NCI-H1417 treated with DMSO at 0.1 percent for 48 hours (cell line): ENCODE measurements around the gene HCN2.
"Not testable (repeated sequence)": the region's sequence is repeated elsewhere in the genome, so short reads cannot be mapped to it uniquely, and the experiment has no call there.

ENCODE experiments used
- DNase-seq: peaks from one replicate; lab custom pipeline; 2025; lab: John Stamatoyannopoulos, UW

The HCN2 gene

GRCh38 chr19:585551-586110 is 4.0 kb upstream of the HCN2 start:
- no peak for DNase-seq

- DNase-seq, result peak; percentile 85
Observed at GRCh38 chr19:588093-588740, 1.5 kb upstream of the HCN2 start.

- DNase-seq, result no peak
Observed at GRCh38 chr19:588741-589692, 664 bp upstream of the HCN2 start.

DNA sequence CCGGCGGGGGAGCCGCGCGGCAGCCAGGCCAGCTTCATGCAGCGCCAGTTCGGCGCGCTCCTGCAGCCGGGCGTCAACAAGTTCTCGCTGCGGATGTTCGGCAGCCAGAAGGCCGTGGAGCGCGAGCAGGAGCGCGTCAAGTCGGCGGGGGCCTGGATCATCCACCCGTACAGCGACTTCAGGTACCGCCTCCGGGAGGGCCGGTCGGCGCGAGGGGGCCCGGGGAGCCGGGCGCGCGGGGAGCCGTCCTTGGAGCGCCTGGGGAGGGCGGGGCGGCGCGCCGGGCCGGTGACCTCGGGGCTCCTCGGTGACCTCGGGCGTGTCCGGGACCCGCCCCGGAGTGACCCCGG is 690 bp downstream of the HCN2 start:
- DNase-seq, result peak; percentile 23

DNA sequence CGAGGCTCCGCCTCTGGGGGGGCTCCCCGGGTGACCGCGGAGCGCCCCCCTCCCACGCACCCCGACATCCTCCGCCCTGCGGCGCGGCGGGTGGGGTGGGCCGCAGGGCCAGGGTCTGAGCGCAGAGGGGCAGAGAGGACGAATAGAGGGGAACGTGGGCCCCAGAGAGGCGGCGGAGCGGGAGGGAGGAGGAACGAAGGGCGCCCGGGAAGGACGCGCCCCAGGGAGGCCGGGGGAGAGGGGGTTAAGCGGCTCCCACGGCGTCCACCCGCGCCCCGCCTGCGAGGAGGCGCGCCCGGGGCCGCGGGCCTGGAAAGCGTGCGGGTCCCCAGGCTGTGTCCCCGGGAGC is 1.0 kb downstream of the HCN2 start:
- no peak for DNase-seq

DNA sequence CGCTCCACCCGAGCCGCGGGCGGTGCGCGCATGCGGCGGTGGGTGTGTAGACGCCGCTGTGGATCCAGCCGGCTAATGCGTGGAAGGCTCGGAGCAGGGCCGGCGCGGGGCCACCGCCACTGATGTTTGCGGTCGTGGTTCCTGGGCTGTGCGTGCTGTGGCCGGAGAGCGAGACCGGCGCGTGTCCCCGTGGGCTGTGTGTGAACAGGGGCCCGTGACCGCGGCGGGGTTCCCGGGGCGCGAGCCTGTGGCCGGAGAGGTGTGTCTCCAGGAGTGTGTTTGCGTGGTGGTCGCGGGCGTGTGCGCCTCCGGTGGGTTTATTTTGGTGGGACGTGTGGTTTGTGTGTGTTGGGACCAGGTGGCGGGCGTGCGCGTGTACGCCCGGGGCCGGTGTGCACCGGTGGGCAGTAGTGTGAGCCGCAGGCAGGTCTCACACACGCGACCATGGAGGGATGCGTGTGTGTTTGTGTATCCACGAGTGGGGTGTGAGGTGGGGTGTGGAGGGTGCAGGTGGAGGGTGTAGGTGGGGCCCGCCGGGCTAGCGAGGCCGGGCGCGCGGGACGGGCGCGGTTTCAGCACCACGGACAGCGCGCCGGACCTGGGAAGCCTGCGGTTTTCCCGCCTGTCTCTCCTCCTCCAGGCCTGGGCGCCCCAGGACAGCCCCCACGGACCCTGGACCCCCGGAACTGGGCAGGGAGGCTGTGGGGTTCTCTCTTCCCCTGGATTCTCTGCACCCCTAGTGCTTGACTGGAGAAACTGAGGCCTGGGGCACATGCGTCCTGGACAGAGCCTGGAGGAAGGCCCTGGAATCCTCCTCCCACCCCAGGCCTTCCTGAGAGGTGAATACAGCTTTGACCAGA is 1.6 kb downstream of the HCN2 start:
- no peak for DNase-seq

GRCh38 chr19:592101-592500 is 2.4 kb downstream of the HCN2 start:
- DNase-seq, result no peak

DNA sequence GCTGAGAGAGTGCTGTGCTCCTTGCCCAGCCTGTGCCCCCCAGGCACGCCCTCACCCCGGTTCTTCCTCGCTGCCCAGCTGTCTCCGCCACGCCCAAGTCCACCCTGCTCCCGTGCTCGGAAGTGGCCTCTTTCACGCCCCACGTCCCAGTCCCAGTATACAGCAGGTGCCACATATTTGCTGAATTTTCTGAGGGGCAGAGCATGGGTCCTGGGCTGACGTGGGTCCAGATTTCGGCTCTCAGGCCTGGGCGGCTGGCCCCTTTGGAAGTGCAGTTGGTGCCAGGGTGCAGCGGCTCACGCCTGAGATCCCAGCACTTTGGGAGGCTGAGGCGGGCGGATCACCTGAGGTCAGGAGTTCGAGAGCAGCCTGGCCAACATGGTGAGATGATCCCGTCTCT is 3.4 kb downstream of the HCN2 start:
- no peak for DNase-seq

GRCh38 chr19:593505-593904 is 3.8 kb downstream of the HCN2 start:
- no peak for DNase-seq

DNA sequence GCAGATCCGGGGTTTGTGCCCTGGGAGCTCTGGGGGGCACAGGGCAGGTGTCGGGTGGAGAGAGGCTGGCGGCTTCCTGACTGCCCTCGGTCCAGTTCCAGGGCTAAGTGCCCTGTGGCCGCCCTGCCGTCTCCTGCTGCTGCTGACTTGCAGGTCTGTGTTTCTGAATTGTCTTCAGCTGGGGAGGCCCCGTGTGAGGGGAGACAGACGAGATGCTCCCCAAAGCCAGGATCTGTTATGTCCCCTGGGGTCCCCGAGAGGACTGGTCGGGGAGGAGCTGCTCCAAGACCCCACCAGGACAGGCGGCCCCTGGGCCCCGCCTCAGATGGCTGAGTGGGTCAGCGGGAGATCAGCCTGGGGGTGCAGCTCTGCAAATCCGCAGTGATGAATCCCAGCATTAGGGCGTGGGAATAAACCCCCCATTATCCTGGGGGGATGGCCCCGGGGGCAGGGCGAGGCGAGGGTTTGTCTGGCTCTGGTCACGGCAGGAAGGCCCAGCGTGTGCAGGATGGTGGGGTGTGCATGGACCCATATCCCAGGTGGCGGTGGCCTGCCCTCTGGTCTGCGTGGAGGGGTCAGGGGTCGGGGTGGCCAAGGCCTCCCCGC is 4.7 kb downstream of the HCN2 start:
- no peak for DNase-seq

DNA sequence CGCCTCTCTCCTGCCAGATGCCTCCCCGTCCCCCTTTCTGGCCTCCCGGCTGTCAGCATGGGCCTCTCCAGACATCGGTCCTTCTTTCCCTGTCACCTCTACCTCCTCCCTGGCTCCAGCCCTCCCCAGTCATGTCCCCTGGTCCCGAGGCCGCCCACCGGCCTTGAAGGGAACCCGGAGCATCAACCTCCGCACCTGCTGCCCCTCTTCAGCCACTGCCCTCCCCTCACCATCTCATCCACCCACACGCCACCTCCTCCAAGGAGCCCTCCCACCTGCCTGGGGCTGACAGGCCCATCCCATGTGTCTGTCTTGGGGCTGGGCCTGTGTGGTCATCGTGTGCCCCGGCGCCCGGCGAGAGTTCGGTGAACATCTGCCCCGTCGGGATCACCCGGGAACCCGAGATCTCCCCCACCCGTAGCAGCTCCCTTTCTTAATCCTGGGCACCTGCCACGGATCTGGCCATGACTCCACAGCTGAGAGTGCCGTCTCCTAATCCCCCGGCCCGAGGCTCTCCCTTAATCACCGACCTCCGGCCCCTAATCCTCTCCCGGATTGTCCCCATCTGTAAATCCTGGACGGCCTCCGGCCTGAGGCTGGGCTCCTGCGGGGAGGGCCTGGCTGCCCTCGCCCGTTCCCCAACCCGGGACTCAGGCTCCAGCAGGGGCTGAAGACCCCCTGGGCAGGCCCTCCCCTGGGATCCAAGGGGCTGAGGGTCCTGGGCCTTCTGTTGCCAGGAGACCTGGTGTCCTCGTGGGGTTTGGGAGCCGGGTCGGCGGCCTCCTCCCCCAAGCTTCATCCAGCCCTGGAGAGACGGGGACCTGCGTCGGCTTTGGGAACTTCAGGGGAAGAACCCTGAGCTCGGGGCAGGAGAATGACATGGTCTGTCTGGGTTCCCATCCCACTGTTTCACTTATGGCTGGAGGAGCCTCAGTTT is 5.9 kb downstream of the HCN2 start:
- no peak for DNase-seq

DNA sequence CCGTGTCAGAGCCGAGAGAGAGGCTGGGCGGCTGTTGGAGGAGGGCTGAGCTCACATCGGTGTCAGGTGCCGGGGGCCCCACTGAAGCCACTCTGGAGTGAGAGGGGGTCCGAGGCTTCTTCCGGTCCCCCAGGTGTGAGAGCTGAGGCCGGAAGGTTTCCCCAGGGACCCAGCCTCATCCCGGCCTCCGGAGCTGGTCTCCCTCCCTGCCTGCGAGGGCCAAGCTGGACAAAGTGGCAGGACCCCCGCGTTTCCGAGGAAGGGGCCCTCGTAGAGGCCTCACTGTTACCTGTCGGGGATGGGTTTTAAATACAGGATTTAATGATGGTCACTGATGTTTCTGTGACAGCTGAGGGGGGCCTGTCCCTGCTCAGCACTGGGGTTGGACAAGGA is 6.6 kb downstream of the HCN2 start:
- no peak for DNase-seq

DNA sequence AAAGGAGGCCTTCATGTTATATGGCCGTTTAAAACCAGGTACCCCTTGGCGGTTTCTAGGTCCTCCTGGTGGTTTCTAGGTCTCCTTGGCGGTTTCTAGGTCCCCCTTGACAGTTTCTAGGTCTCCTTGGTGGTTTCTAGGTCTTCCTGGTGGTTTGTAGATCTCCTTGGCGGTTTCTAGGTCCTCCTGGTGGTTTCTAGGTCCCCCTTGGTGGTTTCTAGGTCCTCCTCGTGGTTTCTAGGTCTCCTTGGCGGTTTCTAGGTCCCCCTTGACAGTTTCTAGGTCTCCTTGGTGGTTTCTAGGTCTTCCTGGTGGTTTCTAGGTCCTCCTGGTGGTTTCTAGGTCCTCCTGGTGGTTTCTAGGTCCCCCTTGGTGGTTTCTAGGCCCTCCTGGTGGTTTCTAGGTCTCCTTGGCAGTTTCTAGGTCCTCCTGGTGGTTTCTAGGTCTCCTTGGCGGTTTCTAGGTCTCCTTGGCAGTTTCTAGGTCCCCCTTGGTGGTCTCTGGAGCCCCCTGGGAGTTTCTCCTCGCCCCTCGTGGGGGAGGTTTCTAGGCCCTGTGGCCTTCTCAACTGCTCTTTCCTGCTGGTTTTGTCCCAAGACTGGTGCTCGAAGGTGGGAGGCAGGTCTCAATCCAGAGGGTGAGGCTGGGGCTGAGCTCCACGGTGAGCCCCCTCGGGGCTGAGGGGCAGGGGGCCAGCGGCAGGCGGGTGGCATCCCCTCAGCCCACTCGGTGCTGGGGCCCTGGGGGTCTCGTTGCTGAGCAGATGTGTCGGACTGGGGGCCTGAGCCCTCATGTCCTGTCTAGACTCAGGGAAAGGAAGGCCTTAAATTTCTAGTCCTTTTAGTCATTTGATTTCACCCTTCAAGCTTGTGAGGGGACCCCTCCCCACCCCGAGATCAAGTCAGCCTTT is 8.0 kb downstream of the HCN2 start:
- DNase-seq, result no peak

DNA sequence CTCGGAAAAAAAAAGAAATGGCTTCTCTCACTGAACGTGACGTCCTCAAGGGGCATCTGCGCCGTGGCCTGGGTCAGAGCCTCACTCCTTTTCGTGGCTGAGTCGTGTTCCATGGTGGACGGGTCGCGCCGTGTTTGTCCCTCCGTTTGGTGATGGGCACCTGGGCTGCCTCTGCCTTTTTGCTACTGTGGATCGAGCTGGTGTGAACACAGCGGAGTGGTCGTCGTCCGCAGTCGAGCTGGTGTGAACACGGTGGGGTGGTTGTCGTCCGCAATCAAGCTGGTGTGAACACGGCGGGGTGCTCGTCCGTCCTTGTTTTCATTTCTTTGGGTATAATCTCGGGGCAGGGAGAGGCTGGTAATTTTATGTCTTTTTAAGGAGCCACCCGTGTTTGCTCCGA is 11.6 kb downstream of the HCN2 start:
- DNase-seq, result no peak

DNA sequence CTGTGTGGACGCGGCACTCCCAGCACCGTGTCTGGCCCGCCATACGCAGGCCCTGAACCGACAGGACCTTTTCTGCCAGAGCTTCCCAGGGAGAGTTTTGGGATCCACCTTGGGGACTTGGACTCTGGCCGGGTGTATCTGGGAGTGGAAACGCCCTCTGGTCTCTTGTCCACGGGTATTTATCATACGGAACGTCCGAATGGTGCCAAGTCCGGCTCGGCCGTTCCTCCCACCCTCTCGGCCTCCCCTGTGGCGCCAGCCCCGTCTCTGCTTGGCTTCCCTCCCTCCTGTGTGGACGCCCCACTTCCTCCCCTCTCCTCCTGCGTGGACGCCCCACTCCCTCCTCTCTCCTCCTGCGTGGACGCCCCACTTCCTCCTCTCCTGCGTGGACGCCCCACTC is 12.1 kb downstream of the HCN2 start:
- no peak for DNase-seq

- DNase-seq, result no peak
Observed at GRCh38 chr19:602391-603301, 13.0 kb downstream of the HCN2 start.

DNA sequence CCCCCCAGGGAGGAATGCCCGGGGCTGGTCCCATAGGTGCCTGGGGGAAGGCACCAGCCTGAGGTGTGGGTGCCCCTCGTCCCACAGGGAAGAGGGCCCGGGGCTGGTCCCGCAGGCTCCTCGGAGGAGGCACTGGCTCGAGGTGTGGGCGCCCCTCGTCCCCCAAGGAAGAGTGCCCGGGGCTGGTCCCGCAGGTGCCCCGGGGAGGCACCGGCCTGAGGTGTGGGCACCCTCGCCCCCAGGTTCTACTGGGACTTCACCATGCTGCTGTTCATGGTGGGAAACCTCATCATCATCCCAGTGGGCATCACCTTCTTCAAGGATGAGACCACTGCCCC is 13.6 kb downstream of the HCN2 start:
- not testable (repeated sequence) for DNase-seq

DNA sequence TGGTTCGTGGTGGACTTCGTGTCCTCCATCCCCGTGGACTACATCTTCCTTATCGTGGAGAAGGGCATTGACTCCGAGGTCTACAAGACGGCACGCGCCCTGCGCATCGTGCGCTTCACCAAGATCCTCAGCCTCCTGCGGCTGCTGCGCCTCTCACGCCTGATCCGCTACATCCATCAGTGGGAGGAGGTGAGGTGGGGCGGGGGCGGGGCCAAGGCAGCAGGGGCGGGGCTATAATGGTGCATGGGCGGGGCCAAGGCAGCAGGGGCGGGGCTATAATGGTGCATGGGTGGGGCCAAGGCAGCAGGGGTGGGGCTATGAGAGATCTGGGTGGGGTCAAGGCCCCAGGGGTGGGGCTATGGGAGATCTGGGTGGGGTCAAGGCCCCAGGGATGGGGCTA is 14.1 kb downstream of the HCN2 start:
- not testable (repeated sequence) for DNase-seq

DNA sequence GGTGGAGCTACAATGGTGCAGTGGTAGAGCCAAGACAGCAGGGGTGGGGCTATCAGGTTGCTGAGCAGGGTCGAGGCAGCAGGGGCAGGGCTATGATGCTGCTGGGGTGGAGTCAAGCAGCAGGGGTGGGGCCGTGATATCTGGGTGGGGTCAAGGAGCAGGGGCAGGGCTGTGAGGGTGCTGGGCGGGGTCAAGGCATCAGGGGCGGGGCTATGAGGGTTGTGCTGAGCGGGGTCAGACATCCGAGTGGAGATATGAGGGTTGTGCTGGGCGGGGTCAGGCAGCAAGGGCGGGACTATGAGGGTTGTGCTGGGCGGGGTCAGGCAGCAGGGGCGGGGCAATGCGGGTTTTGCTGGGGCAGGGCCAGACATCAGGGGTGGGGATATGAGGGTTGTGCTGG is 14.7 kb downstream of the HCN2 start:
- DNase-seq, result no peak
